NCI-H82 treated with DMSO at 0.1 percent for 48 hours (cell line): ENCODE data around the gene ALDOB.

Source experiments
- DNase-seq: peaks from one replicate; lab custom pipeline; 2025; ENCODE audit not compliant: unreplicated experiment; lab: John Stamatoyannopoulos, UW

ALDOB gene

DNA sequence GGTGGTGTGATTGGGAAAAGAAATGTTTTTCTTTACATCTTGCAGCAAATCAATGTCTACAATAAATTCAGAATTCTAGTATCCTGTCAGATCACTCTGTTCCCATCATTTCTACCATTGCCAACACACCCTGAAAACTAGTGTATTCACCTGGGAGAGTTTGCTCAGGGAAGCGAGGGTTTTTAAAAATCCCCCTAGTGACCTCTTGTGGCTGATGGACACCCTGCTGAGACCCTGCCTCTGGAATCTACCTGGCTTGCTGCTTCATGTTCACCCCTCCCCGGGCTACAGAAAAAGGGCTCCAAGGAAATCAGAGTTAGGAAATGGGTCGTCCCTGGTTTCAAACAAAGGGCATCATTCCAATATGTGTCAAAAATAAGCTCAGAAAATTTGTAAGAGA lies 21.4 kb upstream of the ALDOB start:
- no peak for DNase-seq

DNA sequence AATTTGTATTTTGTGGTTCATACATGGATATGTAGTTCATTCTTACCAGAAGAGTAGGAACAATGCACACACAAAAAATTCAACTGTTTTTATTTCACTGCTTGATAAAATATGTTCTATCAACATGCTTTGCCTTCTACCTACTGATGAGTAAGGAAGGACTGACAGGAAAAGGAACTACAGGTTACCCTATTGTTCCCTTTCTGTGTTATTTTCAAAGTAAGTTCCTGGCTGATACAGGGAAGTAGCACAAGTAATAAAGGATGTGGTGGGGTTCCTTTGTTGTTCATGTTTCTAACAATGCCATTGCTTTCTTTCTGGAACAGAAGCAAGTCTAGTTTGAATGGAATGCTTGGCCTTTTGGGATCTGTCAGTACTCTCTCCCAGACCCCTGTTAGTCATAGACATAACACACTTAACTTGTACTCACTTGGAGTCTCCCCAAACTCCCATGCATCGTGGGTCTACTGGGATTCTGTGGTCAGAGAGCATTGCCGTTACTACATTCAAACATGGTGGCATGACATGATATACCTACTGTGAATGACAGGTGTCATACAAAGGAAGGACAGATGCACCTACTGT lies 20.2 kb upstream of the ALDOB start:
- no peak for DNase-seq

DNA sequence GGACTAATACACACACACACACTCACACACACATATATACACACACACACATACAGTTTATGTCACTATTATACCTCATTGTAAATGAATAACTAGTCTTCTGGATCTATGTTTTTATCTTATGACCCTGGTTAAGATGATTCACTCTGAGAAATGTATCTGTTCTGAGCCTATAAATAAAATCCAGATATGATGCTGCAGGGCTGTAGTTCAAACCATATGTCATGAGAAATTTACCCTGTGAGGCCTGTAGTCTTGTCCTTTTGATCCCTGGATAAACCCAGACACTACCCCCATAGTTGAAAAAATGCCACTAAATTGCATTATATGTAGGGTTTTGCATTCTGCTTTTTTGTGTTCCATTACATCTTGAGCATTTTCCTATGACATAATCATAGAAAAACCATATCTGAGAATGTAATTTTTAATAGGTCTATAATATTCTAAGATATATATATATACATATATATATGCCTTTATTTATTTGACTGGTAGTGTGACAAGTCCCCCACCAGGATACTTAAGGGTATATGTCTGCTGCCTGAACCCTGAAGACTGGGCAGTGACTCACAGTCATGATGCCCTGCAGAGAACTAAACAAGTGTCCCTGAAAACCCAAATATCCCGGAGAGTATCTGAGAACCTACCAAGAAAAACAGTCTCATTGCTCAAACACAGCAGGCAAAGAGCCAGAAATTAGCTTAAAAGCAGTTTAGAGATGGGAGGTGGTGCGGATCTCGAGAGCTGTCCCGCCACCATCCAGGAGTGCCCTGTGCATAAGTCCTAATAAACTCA lies 18.4 kb upstream of the ALDOB start:
- DNase-seq, result no peak

DNA sequence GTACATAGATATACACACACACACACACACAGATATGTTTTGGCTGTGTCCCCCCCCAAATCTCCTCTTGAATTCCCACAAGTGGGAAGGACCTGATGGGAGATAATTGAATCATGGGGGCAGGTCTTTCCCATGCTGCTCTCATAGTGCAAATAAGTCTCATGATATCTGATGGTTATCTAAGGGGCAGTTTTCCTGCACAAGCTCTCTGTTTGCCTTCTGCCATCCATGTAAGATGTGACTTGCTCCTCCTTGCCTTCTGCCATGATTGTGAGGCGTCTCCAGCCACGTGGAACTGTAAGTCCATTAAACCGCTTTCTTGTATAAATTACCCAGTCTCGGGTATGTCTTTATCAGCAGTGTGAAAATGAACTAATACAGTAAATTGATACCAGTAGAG lies 15.9 kb upstream of the ALDOB start:
- no peak for DNase-seq

DNA sequence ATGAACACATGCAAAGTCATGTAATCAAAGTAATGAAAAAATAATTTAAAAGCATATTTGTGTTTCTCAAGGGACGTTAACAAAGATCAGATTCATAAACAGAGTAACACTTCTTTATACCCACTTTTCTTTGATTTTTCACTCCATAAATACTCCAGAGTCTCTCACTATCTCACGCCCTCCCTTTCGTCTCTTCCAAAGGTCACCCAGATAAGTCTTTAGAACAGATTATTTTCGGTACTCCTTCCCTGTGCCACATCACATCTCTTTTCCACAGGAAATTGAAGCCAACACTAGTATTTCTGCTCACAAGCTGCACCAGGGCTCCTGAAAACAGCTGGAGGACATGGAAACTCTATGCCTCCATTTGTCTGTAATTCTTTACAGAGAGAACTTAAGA lies 15.4 kb upstream of the ALDOB start:
- DNase-seq, result no peak

DNA sequence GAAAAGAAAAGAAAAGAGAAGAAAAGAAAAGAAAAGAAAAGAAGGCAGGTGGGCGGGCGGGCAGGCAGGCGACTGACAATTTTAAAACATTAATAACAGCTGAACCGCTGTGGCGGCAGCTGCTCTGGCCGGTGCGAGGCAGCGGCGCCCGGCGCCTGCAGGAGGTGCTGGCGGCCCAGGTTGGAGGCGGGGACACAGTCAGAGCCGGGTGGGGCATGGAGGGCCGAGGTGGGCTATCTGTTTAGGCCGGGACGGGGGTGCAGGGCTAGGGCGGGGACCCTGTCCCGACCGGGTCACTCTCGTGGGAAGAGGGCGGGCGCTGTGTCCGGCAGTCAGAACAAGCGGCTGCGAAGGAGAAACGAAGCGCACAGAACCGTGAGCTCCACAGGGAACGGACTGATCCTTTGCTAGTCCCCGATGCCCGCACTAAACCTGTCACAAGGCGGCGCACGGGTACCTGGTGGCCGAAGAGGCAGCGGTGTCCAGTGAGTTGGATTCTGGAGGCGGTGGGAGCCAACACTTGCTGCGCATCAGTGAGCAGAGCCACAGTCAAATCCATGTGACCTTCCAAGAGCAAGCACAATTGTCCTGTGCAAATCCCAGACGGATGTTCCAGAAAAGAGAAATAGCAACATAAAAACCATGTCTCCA lies 13.6 kb upstream of the ALDOB start:
- DNase-seq, result peak; percentile 45

DNA sequence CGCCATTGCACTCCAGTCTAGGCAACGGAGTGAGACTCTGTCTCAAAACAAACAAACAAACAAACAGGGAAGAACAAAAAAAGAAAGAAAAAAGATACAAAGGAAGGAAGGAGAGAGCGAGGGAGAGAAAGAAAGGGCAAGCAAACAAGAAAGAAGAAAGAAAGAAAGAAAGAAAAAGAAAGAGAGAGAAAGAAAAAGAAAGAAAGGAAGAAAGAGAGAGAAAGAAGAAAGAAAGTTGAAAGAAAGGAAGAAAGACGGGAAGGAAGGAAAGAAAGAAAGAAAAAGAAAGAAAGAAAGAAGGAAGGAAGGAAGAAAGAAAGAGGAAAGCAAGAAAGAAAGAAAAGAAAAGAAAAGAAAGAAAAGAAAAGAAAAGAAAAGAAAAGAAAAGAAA lies 13.1 kb upstream of the ALDOB start:
- DNase-seq, result no peak

DNA sequence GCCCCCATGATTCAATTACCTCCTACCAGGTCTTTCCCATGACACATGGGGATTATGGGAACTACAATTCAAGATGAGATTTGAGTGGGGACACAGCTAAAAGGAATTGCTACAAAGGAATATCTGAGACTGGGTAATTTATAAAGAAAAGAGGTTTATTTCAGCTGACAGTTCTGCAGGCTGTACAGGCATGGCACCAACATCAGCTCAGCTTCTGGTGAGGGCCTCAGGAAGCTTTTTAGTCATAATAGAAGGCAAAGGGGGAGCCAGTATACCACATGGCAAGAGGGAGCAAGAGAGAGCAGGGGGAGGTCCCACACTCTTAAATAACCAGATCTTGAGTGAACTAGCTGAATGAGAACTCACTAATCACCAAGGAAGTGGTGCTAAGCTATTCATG lies 11.2 kb upstream of the ALDOB start:
- DNase-seq, result no peak

DNA sequence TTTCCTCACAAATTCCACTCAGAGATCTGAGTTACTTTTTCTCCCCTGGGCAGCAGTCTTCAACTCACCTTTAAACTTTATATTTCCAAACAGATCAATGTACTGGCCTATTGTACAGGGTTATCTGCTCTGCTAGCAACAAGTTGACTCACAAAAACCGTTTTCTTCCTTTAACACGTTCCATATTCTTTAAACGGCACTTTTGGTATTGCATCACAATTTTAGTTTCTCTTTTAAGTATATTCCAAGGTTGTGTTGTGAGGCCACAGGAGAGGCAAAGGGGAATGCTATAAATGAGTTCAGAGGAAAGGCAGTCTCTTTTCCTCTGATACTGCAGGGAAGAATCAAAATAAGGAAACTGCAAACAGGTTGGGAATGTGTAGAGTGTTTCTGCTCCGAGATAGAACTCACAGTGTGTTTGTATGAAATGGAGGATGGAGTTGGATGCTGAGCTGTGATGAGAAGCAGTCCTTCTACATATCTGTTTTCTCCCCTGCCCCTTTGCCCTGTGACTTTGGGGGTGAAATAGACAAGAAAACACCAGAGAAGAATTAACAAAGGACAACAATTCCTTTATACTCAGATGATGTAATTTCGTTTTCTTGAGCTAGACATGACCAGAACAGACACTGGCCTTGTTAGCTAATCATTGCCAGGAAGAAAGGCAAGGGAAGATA lies 9.9 kb upstream of the ALDOB start:
- DNase-seq, result no peak

DNA sequence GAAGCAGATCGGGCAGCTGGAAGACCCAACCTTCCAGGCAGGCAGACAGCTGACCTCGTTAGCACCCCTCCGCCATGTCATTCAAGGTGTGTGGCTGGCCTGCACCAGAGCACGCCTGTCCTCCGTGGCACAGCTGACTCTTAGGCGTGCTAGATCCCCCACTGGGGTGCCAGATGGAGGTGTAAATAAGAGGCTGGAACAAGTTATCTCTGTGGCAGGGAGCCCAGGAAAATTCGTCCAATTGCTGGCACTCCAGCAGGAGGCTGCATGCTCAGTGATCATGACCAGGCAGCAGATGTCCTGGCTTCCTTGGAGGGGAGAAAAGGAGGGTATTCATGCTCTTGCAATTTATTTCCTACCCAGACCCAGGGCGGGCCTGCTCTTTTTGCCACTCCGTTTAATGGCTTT lies 7.8 kb upstream of the ALDOB start:
- no peak for DNase-seq

DNA sequence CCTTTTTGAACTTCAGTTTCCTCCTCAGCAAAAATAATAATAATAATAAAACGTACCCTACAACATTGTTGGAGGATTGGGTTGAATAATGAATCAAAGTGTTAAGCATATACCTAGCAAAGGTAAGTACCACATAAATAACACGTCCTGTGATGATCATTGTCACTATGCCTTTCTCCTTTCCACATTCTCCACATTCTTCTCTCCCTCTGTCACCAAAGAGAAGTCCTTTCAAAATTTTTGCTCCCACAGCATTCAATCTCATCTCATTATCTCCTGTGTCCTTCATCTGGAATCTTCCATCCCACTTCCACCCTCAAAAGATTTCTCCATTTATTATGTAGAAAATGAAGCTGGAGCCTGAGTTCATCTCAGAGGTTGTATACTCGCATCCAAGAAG lies 7.2 kb upstream of the ALDOB start:
- no peak for DNase-seq

DNA sequence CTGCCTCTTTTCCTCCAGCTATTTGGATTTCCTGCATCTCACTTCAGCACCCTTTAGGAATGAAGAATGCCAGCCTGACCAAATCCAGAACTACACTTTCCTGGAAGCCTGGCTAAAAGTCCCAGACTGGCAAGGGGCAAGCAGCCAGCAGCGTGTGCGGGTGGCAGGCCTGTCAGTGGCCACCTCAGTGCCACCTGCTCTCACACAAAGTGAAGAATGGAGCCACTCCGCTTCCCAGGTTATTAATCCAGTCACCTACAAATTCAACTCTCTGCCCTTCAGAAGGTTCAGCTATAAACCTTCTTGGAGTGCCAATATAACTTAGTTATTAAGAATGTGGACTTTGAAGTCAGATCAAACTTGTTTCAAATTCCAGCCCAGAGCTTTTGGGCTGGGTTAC lies 6.7 kb upstream of the ALDOB start:
- no peak for DNase-seq

DNA sequence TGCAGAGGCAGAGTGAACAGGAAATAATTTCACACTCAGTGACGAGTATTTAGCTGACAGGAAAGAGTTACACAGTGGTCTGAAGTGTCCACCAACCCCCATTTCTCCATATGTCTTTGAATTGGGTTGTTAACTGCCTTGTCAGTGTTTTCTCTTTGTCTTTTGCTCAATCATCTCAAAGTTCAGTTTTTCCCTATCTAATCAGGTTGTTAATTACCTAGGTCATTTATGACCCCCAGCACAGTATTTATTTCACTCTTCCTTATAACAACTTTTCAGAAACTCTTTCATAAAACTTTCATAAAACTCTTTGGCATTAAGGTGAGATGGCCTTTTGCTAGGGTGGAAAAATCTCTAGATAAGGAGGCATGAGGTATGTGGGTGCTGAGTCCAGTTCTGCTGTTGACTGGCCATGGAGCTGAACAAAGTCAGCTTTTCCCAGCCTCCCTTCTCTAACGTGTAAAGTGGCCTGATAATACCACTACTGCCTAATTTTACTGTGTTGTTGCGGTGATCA lies 5.2 kb upstream of the ALDOB start:
- DNase-seq, result no peak

DNA sequence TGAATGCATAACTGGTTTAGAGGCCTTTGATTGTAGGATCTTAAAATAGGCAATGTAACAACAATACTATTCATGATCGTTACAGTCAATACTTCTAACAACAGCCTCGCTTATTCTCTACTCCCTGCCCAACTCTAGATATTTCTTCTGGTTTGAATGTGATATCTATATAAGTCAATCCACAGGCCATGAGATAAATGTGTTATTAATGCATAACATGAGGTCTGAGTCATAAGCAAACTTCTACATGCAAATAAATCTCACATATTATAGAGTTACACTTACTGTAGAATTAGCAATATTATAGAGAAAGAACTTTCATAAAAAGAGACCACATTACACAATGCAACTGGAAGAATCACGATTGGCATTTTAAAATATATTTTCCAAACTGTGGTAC lies 2.9 kb upstream of the ALDOB start:
- no peak for DNase-seq

DNA sequence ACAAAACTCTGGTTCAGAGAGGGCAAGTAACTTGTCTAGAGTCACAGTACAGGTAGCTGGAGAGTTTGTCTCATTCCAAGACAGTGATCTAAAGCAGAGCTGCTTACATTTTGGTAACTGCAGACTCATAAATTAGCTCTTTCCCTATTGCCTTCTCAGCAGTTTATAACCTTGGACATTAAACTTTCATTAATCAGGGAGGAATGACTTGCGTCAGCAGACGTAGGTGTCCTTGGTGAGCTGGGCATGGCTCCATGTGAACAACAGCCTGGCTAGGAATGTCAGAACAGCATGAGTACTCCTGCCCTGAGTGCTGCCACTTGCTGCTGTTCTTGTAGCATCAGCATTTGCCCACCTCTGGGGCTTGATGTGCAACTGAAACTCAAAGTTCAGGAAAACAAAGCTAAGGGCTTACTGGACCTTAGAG lies 2.2 kb upstream of the ALDOB start:
- DNase-seq, result no peak

DNA sequence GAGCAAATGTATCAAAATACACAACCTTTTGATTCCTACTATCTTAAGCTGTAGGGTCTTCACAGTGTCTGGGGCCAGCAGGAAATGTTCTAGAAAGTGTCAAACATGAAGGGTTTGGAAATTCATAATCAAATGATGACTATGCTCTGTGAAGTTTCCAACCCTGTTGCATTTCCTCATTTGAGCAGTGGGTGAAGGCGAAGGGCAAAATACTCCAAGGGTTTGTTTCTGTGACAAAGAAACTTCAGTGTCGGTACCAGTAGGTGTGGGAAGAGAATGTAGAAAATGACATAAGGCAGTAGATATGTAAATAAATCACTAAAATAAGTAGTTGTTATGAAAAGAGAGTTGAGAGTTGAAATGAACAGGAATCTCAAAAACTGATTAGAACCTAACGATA lies 576 bp downstream of the ALDOB start:
- DNase-seq, result no peak

DNA sequence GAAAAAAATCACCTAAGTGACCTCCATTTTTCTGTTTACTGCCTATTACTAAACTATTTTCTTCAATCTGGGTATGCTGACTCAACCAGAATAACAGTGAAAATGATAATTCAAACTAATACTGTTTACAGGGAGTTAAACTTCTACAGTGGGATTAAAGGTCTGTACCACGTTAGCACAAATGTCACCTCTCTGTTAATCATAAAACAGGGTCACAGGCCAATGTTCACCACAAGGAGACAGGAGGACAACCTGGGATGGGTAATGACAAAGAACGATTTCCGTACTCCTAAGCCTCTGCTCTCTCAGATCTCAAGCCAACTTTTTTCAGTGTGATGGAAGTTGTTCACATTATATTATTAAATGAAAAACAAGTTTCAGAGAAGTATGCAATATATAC lies 2.3 kb downstream of the ALDOB start:
- DNase-seq, result no peak

DNA sequence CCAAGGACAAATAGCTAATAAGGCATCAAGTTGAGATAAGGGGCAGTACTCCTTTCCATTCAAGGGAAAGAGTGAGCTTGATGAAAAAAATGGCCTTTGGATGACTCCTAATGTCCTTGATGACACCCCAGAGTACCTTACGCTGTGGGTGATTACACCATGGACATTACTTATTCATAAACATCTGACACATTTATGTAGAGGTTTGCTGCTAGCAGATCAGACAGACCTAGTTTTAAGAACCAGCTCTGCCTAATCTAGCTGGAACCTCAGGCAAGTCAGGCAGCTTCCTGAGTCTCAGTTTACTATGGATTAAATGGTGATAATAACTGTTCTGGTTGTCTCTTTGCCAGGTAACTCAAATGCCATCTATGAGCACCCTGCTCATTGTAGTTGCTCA lies 2.8 kb downstream of the ALDOB start:
- no peak for DNase-seq

DNA sequence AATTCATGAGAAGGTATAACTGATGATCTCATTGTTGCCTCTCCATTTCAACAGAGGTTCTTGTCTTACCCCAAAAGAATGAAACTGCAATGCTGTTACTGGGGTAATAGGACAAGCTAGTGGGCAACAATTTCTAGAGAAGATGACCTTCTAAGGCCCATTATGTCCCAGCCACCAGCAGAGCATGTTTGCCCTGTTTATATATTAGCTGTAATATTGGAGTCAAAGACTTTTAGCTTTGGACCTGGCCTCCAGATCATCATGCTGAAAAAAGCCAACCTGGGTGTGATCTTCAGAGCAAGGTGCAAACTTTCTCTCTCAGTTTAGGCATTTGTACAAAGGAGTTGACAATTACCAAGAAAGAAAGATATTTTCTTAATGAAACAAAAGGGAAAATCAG lies 3.4 kb downstream of the ALDOB start:
- no peak for DNase-seq

DNA sequence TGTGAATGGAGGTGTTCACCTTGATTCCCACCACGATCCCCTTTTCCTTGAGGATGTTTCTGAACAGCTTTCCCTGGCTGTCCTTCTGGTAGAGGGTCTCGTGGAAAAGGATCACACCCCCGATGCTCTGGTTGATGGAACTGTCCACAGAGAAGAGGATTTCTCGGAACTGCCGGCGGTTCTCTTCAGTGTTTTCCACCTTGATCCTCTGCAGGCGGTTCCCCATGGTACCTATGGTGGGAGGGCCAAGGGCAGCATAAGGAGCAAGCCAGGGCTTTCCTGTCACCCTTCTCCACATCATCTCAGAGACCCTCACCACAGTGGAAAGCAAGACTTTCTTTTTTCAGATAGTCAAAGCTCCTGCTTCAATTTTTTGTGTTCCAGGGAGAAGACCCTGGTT lies 5.8 kb downstream of the ALDOB start:
- no peak for DNase-seq

DNA sequence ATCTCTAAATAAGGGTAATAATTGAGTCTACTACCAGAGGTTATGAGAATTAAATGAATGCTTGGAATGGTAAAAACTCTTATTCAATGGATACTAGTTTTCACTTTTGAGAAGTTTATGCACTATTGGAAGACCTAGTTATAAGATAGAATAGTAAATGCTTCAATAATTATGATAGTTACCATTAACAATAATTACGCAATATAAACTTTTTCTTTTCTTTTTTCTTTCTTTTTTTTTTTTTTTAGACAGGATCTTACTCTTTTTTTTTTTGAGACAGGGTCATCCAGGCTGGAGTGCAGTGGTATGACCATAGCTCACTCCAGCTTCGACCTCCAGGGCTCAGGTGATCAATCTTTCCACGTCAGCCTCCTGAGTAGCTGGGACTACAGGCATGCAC lies 6.7 kb downstream of the ALDOB start:
- DNase-seq, result no peak
